ENCODE results near the gene NRP2.

NRP2 gene

DNA sequence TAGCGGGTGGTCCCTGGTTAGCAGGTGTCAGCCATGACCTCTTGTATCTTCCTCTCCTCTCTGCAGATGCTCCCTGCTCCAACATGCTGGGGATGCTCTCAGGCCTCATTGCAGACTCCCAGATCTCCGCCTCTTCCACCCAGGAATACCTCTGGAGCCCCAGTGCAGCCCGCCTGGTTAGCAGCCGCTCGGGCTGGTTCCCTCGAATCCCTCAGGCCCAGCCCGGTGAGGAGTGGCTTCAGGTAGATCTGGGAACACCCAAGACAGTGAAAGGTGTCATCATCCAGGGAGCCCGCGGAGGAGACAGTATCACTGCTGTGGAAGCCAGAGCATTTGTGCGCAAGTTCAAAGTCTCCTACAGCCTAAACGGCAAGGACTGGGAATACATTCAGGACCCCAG is 60.8 kb downstream of the NRP2 start:
- Histone ChIP-seq H3K4me3 (ENCODE audit: low read depth in 1 of 2, low read length in 2 of 2) (no peak overlapping the region), H2AFZ (ENCODE audit: low read depth, low read length) (no peak overlapping the region), H4K20me1 (ENCODE audit: insufficient read depth, low read length) (no peaks in the 10 kb centered on the region), H3K27ac (ENCODE audit: low read length) (no peak overlapping the region), H3K9ac (ENCODE audit: low read depth, low read length) (no peak overlapping the region), H3K4me1 (ENCODE audit: insufficient read depth, low read length) (no peaks in the 10 kb centered on the region), H3K4me2 (ENCODE audit: insufficient read depth, low read length) (no peak overlapping the region), H3K36me3 (ENCODE audit: insufficient read depth, low read length) (no peaks in the 10 kb centered on the region), H3K9me3 (ENCODE audit: insufficient read depth, low read length, severe bottlenecking) (no peaks in the 10 kb centered on the region), H3K79me2 (ENCODE audit: insufficient read depth, low read length) (no peaks in the 10 kb centered on the region), H3K27me3 (ENCODE audit: insufficient read depth, low read length, poor library complexity) (peaks cover 9% of the 10 kb centered on the region)
- DNase-seq, result no peak
- ATAC-seq (ENCODE audit: insufficient read depth, low read depth), result no peak
- TF ChIP-seq, protein P1, sequence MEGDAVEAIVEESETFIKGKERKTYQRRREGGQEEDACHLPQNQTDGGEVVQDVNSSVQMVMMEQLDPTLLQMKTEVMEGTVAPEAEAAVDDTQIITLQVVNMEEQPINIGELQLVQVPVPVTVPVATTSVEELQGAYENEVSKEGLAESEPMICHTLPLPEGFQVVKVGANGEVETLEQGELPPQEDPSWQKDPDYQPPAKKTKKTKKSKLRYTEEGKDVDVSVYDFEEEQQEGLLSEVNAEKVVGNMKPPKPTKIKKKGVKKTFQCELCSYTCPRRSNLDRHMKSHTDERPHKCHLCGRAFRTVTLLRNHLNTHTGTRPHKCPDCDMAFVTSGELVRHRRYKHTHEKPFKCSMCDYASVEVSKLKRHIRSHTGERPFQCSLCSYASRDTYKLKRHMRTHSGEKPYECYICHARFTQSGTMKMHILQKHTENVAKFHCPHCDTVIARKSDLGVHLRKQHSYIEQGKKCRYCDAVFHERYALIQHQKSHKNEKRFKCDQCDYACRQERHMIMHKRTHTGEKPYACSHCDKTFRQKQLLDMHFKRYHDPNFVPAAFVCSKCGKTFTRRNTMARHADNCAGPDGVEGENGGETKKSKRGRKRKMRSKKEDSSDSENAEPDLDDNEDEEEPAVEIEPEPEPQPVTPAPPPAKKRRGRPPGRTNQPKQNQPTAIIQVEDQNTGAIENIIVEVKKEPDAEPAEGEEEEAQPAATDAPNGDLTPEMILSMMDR (IDR thresholded peaks at IDR 0.05; ENCODE audit: borderline replicate concordance, extremely low read depth, low read length, poor library complexity, severe bottlenecking), result no peak
- TF ChIP-seq EZH2 (IDR thresholded peaks at IDR 0.05; ENCODE audit: borderline replicate concordance, low read depth, low read length, severe bottlenecking), result no peak

DNA sequence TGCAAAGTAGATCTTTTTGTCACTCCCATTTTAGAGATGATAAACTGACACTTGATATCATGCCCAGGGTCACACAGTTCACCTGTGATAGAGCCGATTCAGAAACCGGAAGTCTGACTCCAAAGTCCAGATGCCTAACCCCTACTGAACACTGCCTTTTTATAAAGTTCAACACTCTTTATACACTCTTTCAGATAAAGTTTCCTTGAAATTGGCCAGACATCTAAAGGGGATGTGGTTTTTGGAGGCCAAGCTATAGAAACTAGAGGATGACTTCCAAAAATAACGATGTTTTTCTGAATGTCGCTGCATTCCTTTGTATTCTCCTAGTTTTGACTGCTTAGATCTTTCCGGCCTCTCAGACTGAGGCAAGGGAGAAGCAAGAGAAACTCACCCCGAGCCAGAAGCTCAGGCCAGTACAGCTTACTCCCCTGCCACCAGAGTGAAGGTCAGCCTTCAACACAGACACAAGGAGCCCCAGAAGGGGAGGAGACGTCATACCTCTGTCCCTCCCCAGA is 61.8 kb downstream of the NRP2 start:
- no peak overlapping the region for H3K27ac ChIP-seq (ENCODE audit: low read length)
- H3K27me3 ChIP-seq (ENCODE audit: insufficient read depth, low read length, poor library complexity), result peaks cover 9% of the 10 kb centered on the region
- H3K4me3 ChIP-seq (ENCODE audit: low read depth in 1 of 2, low read length in 2 of 2), result no peak overlapping the region
- no peaks in the 10 kb centered on the region for H3K4me1 ChIP-seq (ENCODE audit: insufficient read depth, low read length)
- no peaks in the 10 kb centered on the region for H3K9me3 ChIP-seq (ENCODE audit: insufficient read depth, low read length, severe bottlenecking)
- H3K36me3 ChIP-seq (ENCODE audit: insufficient read depth, low read length), result no peaks in the 10 kb centered on the region
- no peak overlapping the region for H3K9ac ChIP-seq (ENCODE audit: low read depth, low read length)
- ATAC-seq (ENCODE audit: insufficient read depth, low read depth), result no peak
- no peak overlapping the region for H3K4me2 ChIP-seq (ENCODE audit: insufficient read depth, low read length)
- no peak for DNase-seq
- TF ChIP-seq EZH2 (IDR thresholded peaks at IDR 0.05; ENCODE audit: borderline replicate concordance, low read depth, low read length, severe bottlenecking), result no peak
- TF ChIP-seq, protein P1 (IDR thresholded peaks at IDR 0.05; ENCODE audit: borderline replicate concordance, extremely low read depth, low read length, poor library complexity, severe bottlenecking), result no peak
- H4K20me1 ChIP-seq (ENCODE audit: insufficient read depth, low read length), result no peaks in the 10 kb centered on the region
- no peaks in the 10 kb centered on the region for H3K79me2 ChIP-seq (ENCODE audit: insufficient read depth, low read length)
- H2AFZ ChIP-seq (ENCODE audit: low read depth, low read length), result no peak overlapping the region

DNA sequence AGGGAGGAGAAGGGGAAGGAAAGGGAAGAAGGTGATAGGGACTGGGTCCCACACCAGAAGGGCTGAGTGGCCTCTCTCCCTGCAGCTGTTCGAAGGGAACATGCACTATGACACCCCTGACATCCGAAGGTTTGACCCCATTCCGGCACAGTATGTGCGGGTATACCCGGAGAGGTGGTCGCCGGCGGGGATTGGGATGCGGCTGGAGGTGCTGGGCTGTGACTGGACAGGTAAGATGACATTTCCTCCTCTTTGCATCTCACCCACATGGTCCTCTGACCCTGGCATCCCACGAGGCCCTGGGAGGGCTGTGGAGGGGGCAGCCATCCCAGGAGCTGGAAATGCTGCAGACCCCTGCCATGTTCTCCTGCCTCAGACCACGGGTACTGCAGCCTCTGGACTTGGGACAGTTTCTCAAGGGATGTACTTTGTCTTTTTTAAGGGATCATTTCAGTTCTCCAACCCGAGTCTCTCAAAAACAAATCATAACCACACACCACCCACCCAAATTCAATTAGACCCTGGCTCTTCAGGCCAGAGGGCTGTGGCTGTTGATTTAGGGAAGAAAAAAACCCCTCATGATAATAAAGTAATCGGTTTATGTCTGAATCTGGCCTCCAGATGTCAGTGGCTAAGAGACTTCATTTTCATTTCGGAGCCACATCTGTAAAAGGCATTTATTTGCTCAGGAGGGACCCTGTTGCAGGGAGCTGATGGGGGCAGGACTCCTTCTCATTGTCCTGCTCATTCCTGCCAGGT is 63.5 kb downstream of the NRP2 start:
- Histone ChIP-seq H3K27ac (ENCODE audit: low read length) (no peak overlapping the region), H3K36me3 (ENCODE audit: insufficient read depth, low read length) (no peaks in the 10 kb centered on the region), H3K9ac (ENCODE audit: low read depth, low read length) (no peak overlapping the region), H3K4me2 (ENCODE audit: insufficient read depth, low read length) (no peak overlapping the region), H3K4me1 (ENCODE audit: insufficient read depth, low read length) (no peaks in the 10 kb centered on the region), H3K4me3 (ENCODE audit: low read depth in 1 of 2, low read length in 2 of 2) (no peak overlapping the region), H3K27me3 (ENCODE audit: insufficient read depth, low read length, poor library complexity) (peaks cover 4% of the 10 kb centered on the region), H3K79me2 (ENCODE audit: insufficient read depth, low read length) (no peaks in the 10 kb centered on the region), H3K9me3 (ENCODE audit: insufficient read depth, low read length, severe bottlenecking) (no peaks in the 10 kb centered on the region), H4K20me1 (ENCODE audit: insufficient read depth, low read length) (no peaks in the 10 kb centered on the region), H2AFZ (ENCODE audit: low read depth, low read length) (no peak overlapping the region)
- ATAC-seq (ENCODE audit: insufficient read depth, low read depth) (no peak), DNase-seq (no peak)
- TF ChIP-seq, protein P1 (IDR thresholded peaks at IDR 0.05; ENCODE audit: borderline replicate concordance, extremely low read depth, low read length, poor library complexity, severe bottlenecking), result no peak
- TF ChIP-seq EZH2 (IDR thresholded peaks at IDR 0.05; ENCODE audit: borderline replicate concordance, low read depth, low read length, severe bottlenecking), result no peak
